ENCODE data around the gene OR2D3.
A peak's percentile ranks its signal among the peaks of the same experiment; 100 is the strongest.
"Not testable (repeated sequence)": the region's sequence is repeated elsewhere in the genome, so short reads cannot be mapped to it uniquely, and the experiment has no call there.

OR2D3 gene

DNA sequence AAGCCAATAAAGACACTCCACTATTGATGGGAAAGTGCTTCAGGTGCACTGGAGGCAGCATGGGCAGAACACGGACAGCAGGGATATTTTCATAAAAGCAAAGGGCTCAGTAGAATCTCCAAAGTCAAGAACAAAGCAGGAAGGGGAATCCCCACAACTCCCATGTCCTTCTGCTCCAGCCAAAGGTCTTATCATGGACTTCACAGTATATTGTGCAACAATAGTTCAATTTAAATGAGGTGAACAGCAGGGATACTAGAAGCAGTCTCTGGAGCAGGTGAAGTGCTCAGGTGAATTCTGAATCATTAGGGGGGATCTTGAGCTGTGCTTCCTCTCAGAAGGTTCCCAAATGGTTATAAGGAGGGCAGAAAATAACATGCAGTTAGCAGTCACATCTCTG, 21.9 kb upstream of the OR2D3 start:
- Histone ChIP-seq H2BK120ac (ENCODE audit: low read depth, low read length) (no peak overlapping the region), H2AFZ (ENCODE audit: low read length) (no peak overlapping the region), H4K91ac (ENCODE audit: low read depth, low read length, poor library complexity) (no peak overlapping the region), H3K79me1 (ENCODE audit: low read depth, low read length) (no peaks in the 10 kb centered on the region), H3K9me3 (replicated peaks in 1 of 2; ENCODE audit: control insufficient read depth in 2 of 2, insufficient read depth in 1 of 2, low read depth in 1 of 2, low read length in 2 of 2) (no peaks in the 10 kb centered on the region), H3K9ac (ENCODE audit: low read depth, low read length, poor library complexity) (no peak overlapping the region), H2AK5ac (ENCODE audit: low read depth, low read length) (no peak overlapping the region), H3K14ac (ENCODE audit: low read length) (no peak overlapping the region), H2BK15ac (ENCODE audit: low read length) (no peak overlapping the region), H3K18ac (ENCODE audit: low read length) (no peak overlapping the region), H4K8ac (ENCODE audit: low read depth, low read length) (no peak overlapping the region), H3K4me2 (ENCODE audit: insufficient read depth, low read length, poor library complexity, severe bottlenecking) (no peak overlapping the region), H3K27me3 (ENCODE audit: control insufficient read depth in 3 of 3, insufficient read depth in 3 of 3, low read depth in 1 of 3, low read length in 3 of 3) (no peaks in the 10 kb centered on the region), H3K4ac (ENCODE audit: low read length) (no peak overlapping the region), H3K36me3 (replicated peaks in 1 of 2; ENCODE audit: control insufficient read depth in 2 of 2, insufficient read depth in 2 of 2, low read length in 2 of 2) (no peaks in the 10 kb centered on the region), H3K4me3 (ENCODE audit: low read length in 2 of 2) (no peak overlapping the region), H2BK12ac (ENCODE audit: low read length) (no peak overlapping the region), H2BK5ac (ENCODE audit: low read length) (no peak overlapping the region), H3K23ac (ENCODE audit: low read depth, low read length, poor library complexity) (no peak overlapping the region), H3K4me1 (ENCODE audit: control insufficient read depth in 2 of 2, insufficient read depth in 1 of 2, low read depth in 1 of 2, low read length in 2 of 2) (no peaks in the 10 kb centered on the region), H3K27ac (replicated peaks; ENCODE audit: low read length) (no peak overlapping the region)
- DNase-seq (ENCODE audit: low spot score): no peak
- WGBS, 2 donors (ENCODE audit: extremely low coverage in 2 of 2, insufficient read length in 2 of 2, insufficient replicate concordance in 1 of 2): no CpG with 5 or more reads among the region's 1 CpG

- Histone ChIP-seq H3K23ac (ENCODE audit: low read depth, low read length, poor library complexity) (no peak overlapping the region), H3K4me2 (ENCODE audit: insufficient read depth, low read length, poor library complexity, severe bottlenecking) (no peak overlapping the region), H3K27me3 (ENCODE audit: control insufficient read depth in 3 of 3, insufficient read depth in 3 of 3, low read depth in 1 of 3, low read length in 3 of 3) (no peaks in the 10 kb centered on the region), H3K27ac (replicated peaks; ENCODE audit: low read length) (no peak overlapping the region), H3K9me3 (replicated peaks in 1 of 2; ENCODE audit: control insufficient read depth in 2 of 2, insufficient read depth in 1 of 2, low read depth in 1 of 2, low read length in 2 of 2) (no peaks in the 10 kb centered on the region), H2BK12ac (ENCODE audit: low read length) (no peak overlapping the region), H3K79me1 (ENCODE audit: low read depth, low read length) (no peaks in the 10 kb centered on the region), H3K4me1 (ENCODE audit: control insufficient read depth in 2 of 2, insufficient read depth in 1 of 2, low read depth in 1 of 2, low read length in 2 of 2) (no peaks in the 10 kb centered on the region), H2BK15ac (ENCODE audit: low read length) (no peak overlapping the region), H2BK120ac (ENCODE audit: low read depth, low read length) (no peak overlapping the region), H2BK5ac (ENCODE audit: low read length) (no peak overlapping the region), H4K8ac (ENCODE audit: low read depth, low read length) (no peak overlapping the region), H2AFZ (ENCODE audit: low read length) (no peak overlapping the region), H3K14ac (ENCODE audit: low read length) (no peak overlapping the region), H3K36me3 (replicated peaks in 1 of 2; ENCODE audit: control insufficient read depth in 2 of 2, insufficient read depth in 2 of 2, low read length in 2 of 2) (no peaks in the 10 kb centered on the region), H3K9ac (ENCODE audit: low read depth, low read length, poor library complexity) (no peak overlapping the region), H3K4me3 (ENCODE audit: low read length in 2 of 2) (no peak overlapping the region), H3K18ac (ENCODE audit: low read length) (no peak overlapping the region), H2AK5ac (ENCODE audit: low read depth, low read length) (no peak overlapping the region), H3K4ac (ENCODE audit: low read length) (no peak overlapping the region), H4K91ac (ENCODE audit: low read depth, low read length, poor library complexity) (no peak overlapping the region)
- DNase-seq (ENCODE audit: low spot score): no peak
- no CpG with 5 or more reads among the region's 2 CpGs for WGBS, 2 donors (ENCODE audit: extremely low coverage in 2 of 2, insufficient read length in 2 of 2, insufficient replicate concordance in 1 of 2)
Measured at GRCh38 chr11:6900327-6900999, 20.3 kb upstream of the OR2D3 start.

GRCh38 chr11:6904804-6905203, 16.0 kb upstream of the OR2D3 start:
- H3K4ac ChIP-seq (ENCODE audit: low read length); H3K14ac ChIP-seq (ENCODE audit: low read length); H2BK15ac ChIP-seq (ENCODE audit: low read length); H3K23ac ChIP-seq (ENCODE audit: low read depth, low read length, poor library complexity); H3K9me3 ChIP-seq (replicated peaks in 1 of 2; ENCODE audit: control insufficient read depth in 2 of 2, insufficient read depth in 1 of 2, low read depth in 1 of 2, low read length in 2 of 2); H3K4me3 ChIP-seq (ENCODE audit: low read length in 2 of 2); H2BK5ac ChIP-seq (ENCODE audit: low read length); H3K27ac ChIP-seq (replicated peaks; ENCODE audit: low read length); H3K27me3 ChIP-seq (ENCODE audit: control insufficient read depth in 3 of 3, insufficient read depth in 3 of 3, low read depth in 1 of 3, low read length in 3 of 3); DNase-seq (ENCODE audit: low spot score); H3K79me1 ChIP-seq (ENCODE audit: low read depth, low read length); H4K8ac ChIP-seq (ENCODE audit: low read depth, low read length); H2AK5ac ChIP-seq (ENCODE audit: low read depth, low read length); H3K9ac ChIP-seq (ENCODE audit: low read depth, low read length, poor library complexity); H3K4me2 ChIP-seq (ENCODE audit: insufficient read depth, low read length, poor library complexity, severe bottlenecking); H3K36me3 ChIP-seq (replicated peaks in 1 of 2; ENCODE audit: control insufficient read depth in 2 of 2, insufficient read depth in 2 of 2, low read length in 2 of 2); H4K91ac ChIP-seq (ENCODE audit: low read depth, low read length, poor library complexity); H2BK120ac ChIP-seq (ENCODE audit: low read depth, low read length); H3K18ac ChIP-seq (ENCODE audit: low read length); H3K4me1 ChIP-seq (ENCODE audit: control insufficient read depth in 2 of 2, insufficient read depth in 1 of 2, low read depth in 1 of 2, low read length in 2 of 2); H2AFZ ChIP-seq (ENCODE audit: low read length); H2BK12ac ChIP-seq (ENCODE audit: low read length): not testable (repeated sequence)
- no CpG with 5 or more reads among the region's 13 CpGs for WGBS, 2 donors (ENCODE audit: extremely low coverage in 2 of 2, insufficient read length in 2 of 2, insufficient replicate concordance in 1 of 2)

DNA sequence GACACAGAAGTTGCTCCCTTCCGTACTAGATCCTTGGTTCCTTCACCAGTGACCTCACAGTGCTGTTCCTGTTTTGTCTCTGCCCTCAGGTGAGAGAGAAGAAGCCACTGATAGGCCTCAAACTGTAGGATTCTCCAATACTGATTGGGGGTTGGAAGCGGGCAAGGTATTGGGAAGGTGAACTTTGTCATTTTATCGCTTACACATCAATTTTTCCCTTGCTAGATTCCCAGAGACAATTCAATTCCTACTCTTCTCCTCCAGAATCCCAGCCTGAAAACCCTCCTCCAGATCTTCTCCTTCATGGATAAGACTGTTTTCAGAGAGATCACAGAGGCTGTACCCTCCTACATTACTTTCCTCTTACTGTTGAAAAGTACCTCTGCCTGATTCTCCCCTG, 9.4 kb upstream of the OR2D3 start:
- no peaks in the 10 kb centered on the region for H3K79me1 ChIP-seq (ENCODE audit: low read depth, low read length)
- no peak overlapping the region for H2BK12ac ChIP-seq (ENCODE audit: low read length)
- no peak overlapping the region for H2AK5ac ChIP-seq (ENCODE audit: low read depth, low read length)
- no peak overlapping the region for H3K14ac ChIP-seq (ENCODE audit: low read length)
- no peaks in the 10 kb centered on the region for H3K27me3 ChIP-seq (ENCODE audit: control insufficient read depth in 3 of 3, insufficient read depth in 3 of 3, low read depth in 1 of 3, low read length in 3 of 3)
- no peaks in the 10 kb centered on the region for H3K4me1 ChIP-seq (ENCODE audit: control insufficient read depth in 2 of 2, insufficient read depth in 1 of 2, low read depth in 1 of 2, low read length in 2 of 2)
- H4K8ac ChIP-seq (ENCODE audit: low read depth, low read length): no peak overlapping the region
- no peaks in the 10 kb centered on the region for H3K36me3 ChIP-seq (replicated peaks in 1 of 2; ENCODE audit: control insufficient read depth in 2 of 2, insufficient read depth in 2 of 2, low read length in 2 of 2)
- no peak for DNase-seq (ENCODE audit: low spot score)
- no peak overlapping the region for H2BK120ac ChIP-seq (ENCODE audit: low read depth, low read length)
- peak overlapping the region in 1 of 2 donors; percentile 22 for H3K4me3 ChIP-seq (ENCODE audit: low read length in 2 of 2)
- H3K9ac ChIP-seq (ENCODE audit: low read depth, low read length, poor library complexity): no peak overlapping the region
- no peak overlapping the region for H3K18ac ChIP-seq (ENCODE audit: low read length)
- no peak overlapping the region for H2BK5ac ChIP-seq (ENCODE audit: low read length)
- no peak overlapping the region for H2BK15ac ChIP-seq (ENCODE audit: low read length)
- no peak overlapping the region for H3K4ac ChIP-seq (ENCODE audit: low read length)
- H3K27ac ChIP-seq (replicated peaks; ENCODE audit: low read length): no peak overlapping the region
- H4K91ac ChIP-seq (ENCODE audit: low read depth, low read length, poor library complexity): no peak overlapping the region
- H3K9me3 ChIP-seq (replicated peaks in 1 of 2; ENCODE audit: control insufficient read depth in 2 of 2, insufficient read depth in 1 of 2, low read depth in 1 of 2, low read length in 2 of 2): no peaks in the 10 kb centered on the region
- H3K23ac ChIP-seq (ENCODE audit: low read depth, low read length, poor library complexity): no peak overlapping the region
- no peak overlapping the region for H2AFZ ChIP-seq (ENCODE audit: low read length)
- WGBS, 2 donors (ENCODE audit: extremely low coverage in 2 of 2, insufficient read length in 2 of 2, insufficient replicate concordance in 1 of 2): no CpG with 5 or more reads among the region's 3 CpGs
- H3K4me2 ChIP-seq (ENCODE audit: insufficient read depth, low read length, poor library complexity, severe bottlenecking): no peak overlapping the region
